DOHH2 (cell line): ENCODE measurements around the gene TRIM74.
"Not testable (repeated sequence)": the region's sequence is repeated elsewhere in the genome, so short reads cannot be mapped to it uniquely, and the experiment has no call there.

Experiments
- EZH2phosphoT487 ChIP-seq: fragments of 200-600 bp; sonication (generic); IDR thresholded peaks from 2 replicates; pipeline ENCODE4 v1.6.1; 2017; ENCODE audit warnings: borderline replicate concordance, mild to moderate bottlenecking, antibody characterized with exemption, low read length, moderate library complexity, mixed read lengths
- TF ChIP-seq, protein P1 (sequence below): fragments of 200-600 bp; sonication (generic); IDR thresholded peaks from one replicate; pipeline ENCODE4 v1.5.1; 2014; ENCODE audit warnings: antibody characterized with exemption, mild to moderate bottlenecking, low read depth, low read length; ENCODE audit not compliant: poor library complexity, severe bottlenecking

GRCh38 chr7:72954563-72955198 lies 14.6 kb downstream of the TRIM74 start:
- not testable (repeated sequence) for TF ChIP-seq EZH2phosphoT487
- TF ChIP-seq, protein P1, sequence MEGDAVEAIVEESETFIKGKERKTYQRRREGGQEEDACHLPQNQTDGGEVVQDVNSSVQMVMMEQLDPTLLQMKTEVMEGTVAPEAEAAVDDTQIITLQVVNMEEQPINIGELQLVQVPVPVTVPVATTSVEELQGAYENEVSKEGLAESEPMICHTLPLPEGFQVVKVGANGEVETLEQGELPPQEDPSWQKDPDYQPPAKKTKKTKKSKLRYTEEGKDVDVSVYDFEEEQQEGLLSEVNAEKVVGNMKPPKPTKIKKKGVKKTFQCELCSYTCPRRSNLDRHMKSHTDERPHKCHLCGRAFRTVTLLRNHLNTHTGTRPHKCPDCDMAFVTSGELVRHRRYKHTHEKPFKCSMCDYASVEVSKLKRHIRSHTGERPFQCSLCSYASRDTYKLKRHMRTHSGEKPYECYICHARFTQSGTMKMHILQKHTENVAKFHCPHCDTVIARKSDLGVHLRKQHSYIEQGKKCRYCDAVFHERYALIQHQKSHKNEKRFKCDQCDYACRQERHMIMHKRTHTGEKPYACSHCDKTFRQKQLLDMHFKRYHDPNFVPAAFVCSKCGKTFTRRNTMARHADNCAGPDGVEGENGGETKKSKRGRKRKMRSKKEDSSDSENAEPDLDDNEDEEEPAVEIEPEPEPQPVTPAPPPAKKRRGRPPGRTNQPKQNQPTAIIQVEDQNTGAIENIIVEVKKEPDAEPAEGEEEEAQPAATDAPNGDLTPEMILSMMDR = not testable (repeated sequence)
